Neuron (in vitro differentiated cells): ENCODE results near the gene TMEM80.
"Not testable (repeated sequence)": the region's sequence is repeated elsewhere in the genome, so short reads cannot be mapped to it uniquely, and the experiment has no call there.

Experiments used
- H2AFZ ChIP-seq: one replicate; pipeline ENCODE4 v1.6.1; 2013; ENCODE audit warnings: low read depth, mild to moderate bottlenecking, inconsistent platforms, low read length, moderate library complexity
- H3K27me3 ChIP-seq: one replicate; pipeline ENCODE4 v1.6.1; 2013; ENCODE audit warnings: low read length; ENCODE audit not compliant: insufficient read depth
- H3K36me3 ChIP-seq: one replicate; pipeline ENCODE4 v1.6.1; 2013; ENCODE audit warnings: low read length; ENCODE audit not compliant: insufficient read depth
- H3K4me1 ChIP-seq: one replicate; pipeline ENCODE4 v1.6.1; 2013; ENCODE audit warnings: low read length; ENCODE audit not compliant: insufficient read depth
- H3K4me3 ChIP-seq: 2 replicates; pipeline ENCODE4 v1.5.1; 2013; ENCODE audit warnings: mild to moderate bottlenecking, low read length, moderate library complexity
- H3K9me3 ChIP-seq: one replicate; pipeline ENCODE4 v1.6.1; 2013; ENCODE audit warnings: low read length

TMEM80 gene

DNA sequence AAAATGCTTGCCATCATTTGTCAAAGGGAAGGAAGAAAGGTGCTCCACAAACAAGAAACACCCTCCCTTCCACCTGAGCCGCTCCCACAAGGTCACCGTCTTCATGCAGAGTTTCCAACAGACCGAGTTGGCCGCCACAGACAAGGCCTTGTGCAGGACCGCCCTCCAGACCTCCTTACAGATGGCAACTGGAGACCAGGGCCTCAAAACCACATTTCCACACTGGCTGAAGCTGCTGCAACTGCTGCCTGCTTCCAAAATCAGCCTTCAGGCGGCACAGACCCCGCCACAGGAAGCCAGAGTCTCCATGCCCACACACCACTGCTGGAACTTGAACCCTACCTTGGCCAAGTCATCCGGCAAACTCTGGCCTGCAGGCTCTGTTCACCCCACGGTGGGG is 6.9 kb upstream of the TMEM80 start:
- Histone ChIP-seq H3K27me3 (no peaks in the 10 kb centered on the region), H3K4me3 (no peak overlapping the region), H3K9me3 (no peaks in the 10 kb centered on the region), H3K4me1 (peaks cover 8% of the 10 kb centered on the region), H2AFZ (no peak overlapping the region), H3K36me3 (peaks cover 57% of the 10 kb centered on the region)

DNA sequence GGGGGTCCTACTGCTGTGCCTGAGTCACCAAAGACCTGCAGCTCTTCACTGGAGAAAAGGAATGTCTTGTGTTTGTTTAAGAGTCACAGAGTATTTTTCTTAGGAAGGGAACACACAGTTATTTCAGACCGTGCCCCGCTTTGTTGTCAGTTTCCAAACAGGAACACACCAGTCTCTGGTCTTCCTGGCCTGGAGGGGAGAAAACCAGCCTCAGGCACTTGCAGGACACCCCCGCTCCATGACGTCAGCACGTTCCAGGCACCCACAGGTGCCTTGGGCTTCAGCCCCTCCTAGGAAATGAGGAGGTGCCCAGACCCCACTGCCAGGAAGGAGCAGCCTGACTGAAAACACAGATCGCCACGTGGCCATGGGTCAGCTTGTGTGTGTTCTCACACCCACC is 6.0 kb upstream of the TMEM80 start:
- H3K4me3 ChIP-seq, result no peak overlapping the region
- H3K27me3 ChIP-seq, result no peaks in the 10 kb centered on the region
- H3K36me3 ChIP-seq, result peaks cover 49% of the 10 kb centered on the region
- peaks cover 17% of the 10 kb centered on the region for H3K4me1 ChIP-seq
- H2AFZ ChIP-seq, result no peak overlapping the region
- H3K9me3 ChIP-seq, result no peaks in the 10 kb centered on the region

DNA sequence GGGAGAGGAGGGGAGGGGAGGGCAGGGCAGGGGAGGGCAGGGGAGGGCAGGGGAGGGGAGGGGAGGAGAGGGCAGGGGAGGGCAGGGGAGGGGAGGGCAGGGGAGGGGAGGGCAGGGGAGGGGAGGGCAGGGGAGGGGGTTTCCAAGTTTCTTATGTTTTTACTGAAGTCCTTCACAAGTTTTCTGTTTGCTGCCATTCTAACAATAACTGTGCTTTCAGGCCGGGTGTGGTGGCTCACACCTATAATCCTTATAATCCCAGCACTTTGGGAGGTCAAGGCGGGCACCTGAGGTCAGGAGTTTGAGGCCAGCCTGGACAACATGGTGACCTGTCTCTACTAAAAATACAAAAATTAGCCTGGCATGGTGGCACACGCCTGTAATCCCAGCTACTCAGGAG is 5.4 kb upstream of the TMEM80 start:
- peaks cover 47% of the 10 kb centered on the region for H3K36me3 ChIP-seq
- H2AFZ ChIP-seq, H3K4me3 ChIP-seq, H3K9me3 ChIP-seq, H3K27me3 ChIP-seq: not testable (repeated sequence)
- H3K4me1 ChIP-seq, result peaks cover 17% of the 10 kb centered on the region

DNA sequence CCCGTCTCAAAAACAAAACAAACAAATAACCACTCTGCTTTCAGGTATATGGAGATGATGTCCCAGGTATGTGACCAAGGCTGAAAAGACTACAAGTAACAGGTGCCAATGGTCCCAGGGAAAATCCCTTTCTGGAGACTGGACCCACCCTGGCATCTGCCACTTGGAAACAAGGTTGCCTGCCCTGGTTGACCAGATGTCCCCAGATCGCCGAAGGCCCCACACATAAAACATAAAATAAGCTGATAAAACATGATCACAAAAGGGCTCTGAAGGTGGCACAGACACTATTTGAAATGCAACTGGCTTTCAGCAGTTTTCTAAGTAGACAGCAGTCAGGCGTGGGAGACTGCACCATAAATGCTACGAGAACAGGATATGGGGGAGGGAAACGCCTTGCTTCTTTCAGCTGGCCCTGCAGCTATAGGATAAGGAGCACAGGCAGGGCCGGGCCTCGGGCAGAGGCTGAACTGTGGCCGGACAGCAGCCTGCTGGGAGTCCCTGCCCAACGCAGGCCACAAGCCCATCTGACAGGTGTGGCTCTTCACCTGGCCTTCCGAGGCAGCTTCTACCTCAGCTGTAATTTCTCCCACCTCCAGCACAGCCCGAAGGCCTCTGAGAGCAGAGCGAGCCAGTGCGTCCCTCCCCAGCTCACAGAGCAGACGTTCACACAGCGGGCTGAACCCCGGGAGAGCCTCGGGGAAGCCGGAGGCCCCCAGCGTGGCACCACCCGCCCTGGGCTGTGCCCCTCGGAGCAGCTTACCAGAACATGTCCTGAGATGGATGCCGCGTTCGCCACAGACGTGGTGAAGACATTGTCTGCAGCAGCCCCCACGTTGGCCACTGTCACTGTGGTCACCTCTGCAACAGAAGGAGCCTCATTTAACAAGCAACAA is 4.6 kb upstream of the TMEM80 start:
- Histone ChIP-seq H3K36me3 (peaks cover 44% of the 10 kb centered on the region), H3K9me3 (no peaks in the 10 kb centered on the region), H3K27me3 (no peaks in the 10 kb centered on the region), H2AFZ (no peak overlapping the region), H3K4me3 (no peak overlapping the region), H3K4me1 (peaks cover 17% of the 10 kb centered on the region)

DNA sequence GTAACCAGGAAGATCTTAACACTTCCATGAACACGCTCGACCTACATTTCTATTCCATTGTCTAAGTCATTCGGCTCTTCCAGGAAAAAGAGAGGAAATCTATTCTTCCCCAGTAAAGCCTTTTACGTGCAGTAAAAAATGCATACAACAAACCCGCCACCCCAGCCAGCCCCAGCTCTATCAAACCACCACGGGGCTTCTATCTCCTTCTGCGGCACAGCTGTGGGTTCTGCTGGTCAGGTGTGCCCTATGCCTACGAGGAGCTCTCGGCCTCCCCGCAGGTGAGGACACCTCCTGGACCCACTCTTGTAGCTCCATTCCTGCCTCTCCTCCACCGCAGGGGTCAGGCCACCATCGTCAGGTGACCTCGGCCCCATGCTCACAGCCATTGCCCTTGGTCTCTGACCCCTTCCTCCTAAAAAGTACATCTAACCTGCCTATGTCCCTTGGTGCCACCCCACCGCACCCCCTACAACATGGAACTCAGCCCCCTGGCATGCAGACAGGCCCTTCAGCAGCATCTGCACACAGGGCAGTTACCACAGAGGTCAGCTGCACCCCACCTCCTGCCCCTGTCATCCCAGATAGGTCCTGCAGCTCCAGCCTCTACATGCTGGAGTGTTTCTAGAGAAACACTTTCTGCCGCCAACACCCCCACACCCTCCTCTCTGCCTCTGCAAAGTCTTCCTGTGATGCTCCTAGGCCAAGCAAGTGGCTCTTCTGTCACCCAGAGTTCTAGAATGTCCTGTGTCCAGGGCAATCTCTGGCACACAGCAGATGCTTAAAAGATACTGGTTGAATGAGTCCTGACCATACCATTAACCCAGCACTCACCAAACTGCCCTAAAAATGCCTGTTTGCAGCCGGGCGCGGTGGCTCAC is 3.7 kb upstream of the TMEM80 start:
- H3K27me3 ChIP-seq, result no peaks in the 10 kb centered on the region
- H3K9me3 ChIP-seq, result no peaks in the 10 kb centered on the region
- H3K4me3 ChIP-seq, result no peak overlapping the region
- peaks cover 22% of the 10 kb centered on the region for H3K4me1 ChIP-seq
- no peak overlapping the region for H2AFZ ChIP-seq
- H3K36me3 ChIP-seq, result peaks cover 35% of the 10 kb centered on the region

DNA sequence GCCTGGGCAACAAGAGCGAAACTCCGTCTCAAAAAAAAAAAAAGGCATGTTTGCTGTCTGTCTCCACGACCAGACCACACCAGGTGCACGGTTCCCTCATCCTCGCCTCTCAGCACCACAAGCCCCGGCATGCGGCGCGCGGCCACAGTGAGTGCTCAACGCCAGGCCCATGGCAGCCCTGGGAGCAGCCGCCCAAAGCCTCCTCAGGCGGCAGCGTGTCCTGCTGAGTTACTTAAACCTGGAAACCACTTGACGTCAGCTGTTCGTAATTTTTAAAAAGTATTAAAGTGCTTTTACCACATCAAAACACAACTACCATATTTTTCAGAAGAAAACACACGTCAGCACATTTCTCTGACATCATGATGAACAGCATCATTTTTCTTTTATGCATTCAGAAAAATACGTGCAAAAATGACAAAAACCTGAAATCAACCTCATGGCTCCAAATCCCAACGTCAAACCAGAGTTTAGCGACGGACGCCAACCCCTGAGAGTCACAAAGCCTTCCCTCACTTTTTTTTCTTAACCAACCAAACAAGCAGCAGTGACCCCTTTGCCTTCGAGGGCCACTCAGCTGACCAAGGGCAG is 2.7 kb upstream of the TMEM80 start:
- Histone ChIP-seq H3K9me3 (no peaks in the 10 kb centered on the region), H3K4me1 (peaks cover 24% of the 10 kb centered on the region), H2AFZ (no peak overlapping the region), H3K4me3 (no peak overlapping the region), H3K27me3 (no peaks in the 10 kb centered on the region), H3K36me3 (peaks cover 27% of the 10 kb centered on the region)

DNA sequence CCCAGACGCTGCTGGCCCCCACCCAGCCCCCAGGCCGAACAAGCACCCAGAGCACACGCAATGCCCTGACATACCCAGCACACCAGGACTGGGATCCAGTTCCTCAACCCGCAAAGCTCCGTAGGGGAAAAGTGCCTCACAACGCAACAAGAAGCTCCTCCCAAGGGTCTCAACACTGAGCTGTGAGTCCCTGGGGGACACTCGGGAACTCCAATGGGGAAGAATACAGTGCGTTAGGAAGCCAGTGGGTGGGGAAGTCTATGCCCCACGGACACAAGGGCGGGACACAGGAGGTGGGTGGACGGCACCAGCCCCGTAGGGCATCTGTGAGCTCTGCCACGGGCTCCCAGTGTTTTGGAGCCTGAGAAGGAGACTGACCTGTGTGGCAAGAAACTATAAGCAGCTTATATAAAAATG is 2.2 kb upstream of the TMEM80 start:
- H3K4me3 ChIP-seq, result peak overlapping the region; percentile 68
- H3K36me3 ChIP-seq, result peaks cover 22% of the 10 kb centered on the region
- H3K4me1 ChIP-seq, result peaks cover 24% of the 10 kb centered on the region
- no peaks in the 10 kb centered on the region for H3K9me3 ChIP-seq
- no peaks in the 10 kb centered on the region for H3K27me3 ChIP-seq
- H2AFZ ChIP-seq, result no peak overlapping the region

DNA sequence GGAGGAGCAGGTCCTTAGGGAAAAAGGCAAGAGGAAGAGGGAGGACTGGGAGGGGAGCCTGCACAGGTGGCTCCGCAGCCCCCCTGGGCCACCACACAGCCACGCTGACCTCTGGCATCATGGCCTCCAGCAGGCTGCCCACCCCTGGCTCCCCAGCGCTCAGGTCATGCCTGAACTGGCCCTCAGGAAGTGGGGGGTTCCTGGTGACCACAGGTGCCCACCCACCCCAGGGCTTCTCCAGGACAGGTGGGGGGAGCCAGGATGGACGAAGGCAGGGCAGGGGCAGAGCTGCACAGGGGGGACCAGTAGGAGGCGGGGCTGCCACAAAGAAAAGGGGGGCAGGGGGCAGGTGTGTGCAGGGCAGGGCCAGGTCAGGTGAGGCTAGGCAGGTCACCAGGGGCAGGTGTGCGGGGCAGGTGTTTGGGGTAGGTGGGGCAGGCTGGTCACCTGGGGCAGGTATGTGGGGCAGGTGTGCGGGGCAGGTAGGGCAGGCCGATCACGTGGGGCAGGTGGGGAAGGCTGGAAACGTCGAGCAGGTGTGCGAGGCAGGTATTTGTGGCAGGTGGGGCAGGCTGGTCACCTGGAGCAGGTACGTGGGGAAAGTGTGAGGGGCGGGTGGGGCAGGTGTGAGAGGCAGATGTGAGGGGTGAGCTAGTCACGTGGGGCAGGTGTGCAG is 1.6 kb upstream of the TMEM80 start:
- peak overlapping the region; percentile 68 for H3K4me3 ChIP-seq

DNA sequence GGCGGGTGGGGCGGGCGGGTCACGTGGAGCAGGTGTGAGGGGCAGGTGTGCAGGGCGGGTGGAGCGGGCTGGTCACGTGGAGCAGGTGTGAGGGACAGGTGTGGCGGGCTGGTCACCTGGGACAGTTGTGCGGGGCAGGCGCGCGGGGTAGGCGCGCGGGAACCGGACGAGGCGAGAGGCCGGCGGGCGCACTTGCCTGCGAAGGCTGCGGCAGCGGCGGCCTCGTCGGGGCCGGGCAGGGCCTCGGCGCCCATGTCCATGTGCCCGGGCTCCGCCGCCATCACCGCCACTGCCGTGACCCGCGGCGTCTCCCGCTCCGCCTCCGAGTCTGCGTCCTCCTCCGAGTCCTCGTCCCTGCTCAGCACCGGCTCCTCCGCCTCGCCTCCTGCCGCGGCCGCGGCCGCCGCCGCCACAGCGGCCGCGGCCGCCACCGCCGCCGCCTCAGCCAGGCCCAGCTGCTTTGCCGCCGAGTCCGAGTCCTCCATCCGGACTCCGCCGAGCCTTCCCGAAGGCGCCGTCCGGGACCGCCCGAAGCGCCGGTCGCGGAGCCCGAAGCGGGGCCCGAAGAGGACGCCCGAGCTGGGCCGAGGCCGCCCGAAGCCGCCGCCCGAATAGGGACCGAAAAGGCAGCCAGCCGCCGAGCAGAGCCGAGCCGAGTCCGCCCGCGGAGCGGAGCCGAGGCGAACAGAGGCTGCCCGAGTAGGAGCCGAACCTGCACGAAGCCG is 891 bp upstream of the TMEM80 start, which contains the start of gene DEAF1:
Gene DEAF1 (minus strand): TSS at position 660 of the 725 bp plus-strand sequence. CDS start 175 bp downstream, at position 485.
- Histone ChIP-seq H2AFZ (peak within 1 kb of the TSS; percentile 84), H3K4me1 (peaks cover 24% of the 10 kb centered on the region), H3K27me3 (no peaks in the 10 kb centered on the region), H3K4me3 (peak within 1 kb of the TSS; percentile 68), H3K36me3 (peaks cover 17% of the 10 kb centered on the region), H3K9me3 (no peaks in the 10 kb centered on the region)

More for the DNA sequence above, 1.6 kb upstream of the TMEM80 start:
- Histone ChIP-seq H3K27me3 (no peaks in the 10 kb centered on the region), H3K4me1 (peaks cover 24% of the 10 kb centered on the region), H3K9me3 (no peaks in the 10 kb centered on the region), H2AFZ (no peak overlapping the region), H3K36me3 (peaks cover 21% of the 10 kb centered on the region)

DNA sequence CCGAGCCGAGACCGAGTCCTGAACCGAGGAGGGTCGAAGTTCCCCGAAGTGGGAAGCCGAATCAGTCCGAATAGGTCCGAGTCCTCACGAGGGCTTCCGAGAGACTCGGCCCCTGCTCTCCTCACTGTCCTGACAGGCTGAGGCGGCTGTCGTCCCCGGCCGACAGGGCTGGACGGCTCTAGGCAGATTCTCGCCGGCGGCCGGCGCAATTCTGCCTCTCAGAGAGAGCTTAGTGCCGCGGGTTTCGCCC is 403 bp upstream of the TMEM80 start:
- Histone ChIP-seq H3K27me3 (no peaks in the 10 kb centered on the region), H3K4me3 (peak overlapping the region; percentile 68), H2AFZ (peak overlapping the region; percentile 84), H3K36me3 (peaks cover 17% of the 10 kb centered on the region), H3K9me3 (no peaks in the 10 kb centered on the region), H3K4me1 (peaks cover 24% of the 10 kb centered on the region)

DNA sequence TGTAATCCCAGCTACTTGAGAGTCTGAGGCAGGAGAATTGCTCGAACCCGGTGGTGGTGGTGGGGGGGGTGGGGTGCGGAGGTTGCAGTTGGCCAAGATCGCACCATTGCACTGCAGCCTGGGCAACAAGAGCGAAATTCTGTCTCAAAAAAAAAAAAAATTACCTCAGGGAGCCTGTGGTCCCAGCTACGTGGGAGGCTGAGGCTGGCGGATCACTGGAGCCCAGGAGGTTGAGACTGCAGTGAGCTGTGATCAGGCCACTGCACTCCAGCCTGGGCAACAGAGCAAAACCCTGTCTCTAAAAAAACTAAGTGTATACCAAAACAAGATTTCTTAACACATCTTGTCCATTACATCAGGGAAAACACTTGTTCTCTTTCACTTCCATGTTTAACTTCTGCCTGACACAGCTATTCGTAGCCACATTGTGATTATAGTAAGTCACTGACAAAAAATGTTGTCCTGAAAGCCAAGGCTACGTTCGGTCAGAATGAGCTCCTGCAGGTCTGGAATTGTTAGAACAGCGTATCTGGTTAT is 1.4 kb downstream of the TMEM80 start:
- peaks cover 18% of the 10 kb centered on the region for H3K36me3 ChIP-seq
- no peaks in the 10 kb centered on the region for H3K9me3 ChIP-seq
- no peak overlapping the region for H2AFZ ChIP-seq
- no peaks in the 10 kb centered on the region for H3K27me3 ChIP-seq
- H3K4me3 ChIP-seq, result no peak overlapping the region
- peaks cover 24% of the 10 kb centered on the region for H3K4me1 ChIP-seq

DNA sequence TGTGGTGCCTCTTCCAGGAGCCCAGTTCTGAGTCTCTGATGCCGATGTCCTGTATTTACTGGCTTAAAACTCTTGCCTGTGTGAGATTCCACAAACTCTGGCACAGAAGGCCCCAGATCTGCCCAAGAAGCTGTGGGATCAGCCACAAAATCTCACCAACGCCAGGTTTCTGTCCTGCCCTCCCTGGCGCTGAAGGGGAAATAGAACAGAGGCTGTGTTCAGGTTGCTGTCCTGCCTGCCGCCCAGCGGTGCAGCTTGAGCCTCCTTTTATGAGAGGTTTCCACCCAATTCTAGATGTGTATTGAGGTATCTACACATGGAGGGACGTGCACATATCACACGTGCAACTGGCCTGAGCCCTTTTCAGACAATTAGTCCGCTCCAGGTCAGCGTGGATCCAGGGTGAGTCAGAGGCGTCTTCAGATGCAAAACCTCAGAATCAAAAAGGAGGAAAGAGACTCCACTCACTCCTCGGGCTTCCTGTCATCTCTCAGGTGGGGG is 2.2 kb downstream of the TMEM80 start:
- Histone ChIP-seq H3K4me3 (no peak overlapping the region), H3K4me1 (peaks cover 24% of the 10 kb centered on the region)

More for the DNA sequence above, 2.2 kb downstream of the TMEM80 start:
- peaks cover 19% of the 10 kb centered on the region for H3K36me3 ChIP-seq
- no peak overlapping the region for H2AFZ ChIP-seq
- no peaks in the 10 kb centered on the region for H3K9me3 ChIP-seq
- no peaks in the 10 kb centered on the region for H3K27me3 ChIP-seq
